Left lung (tissue), 10 donors: Measurements from ENCODE around the gene DUSP23. TPM values are rescaled to one million over a fixed set of nuclear protein-coding genes. Genes with fewer than 3 reads are reported as not detected.
A peak's percentile ranks its signal among the peaks of the same experiment; 100 is the strongest.

Experiments used
- ATAC-seq: fragments of 200-7000 bp; cut with Tn5 transposase; one replicate; pipeline ENCODE4 v1.9.1; 2020; ENCODE audit warnings: moderate library complexity
- DNase-seq, 4 donors: peaks; one replicate each; pipeline ENCODE4 v3.0.0-alpha.2; 2013 to 2020
- H3K27ac ChIP-seq, 2 donors: fragments of 200-600 bp; sonication (generic) in 1 of 2; one replicate each; pipeline versions ENCODE4 v1.5.0 to v1.8.0; 2020 to 2021
- H3K27me3 ChIP-seq, 2 donors: fragments of 200-600 bp; sonication (generic) in 1 of 2; one replicate each; pipeline versions ENCODE4 v1.5.0 to v1.8.0; 2020 to 2021
- H3K36me3 ChIP-seq, 2 donors: fragments of 200-600 bp; sonication (generic) in 1 of 2; one replicate each; pipeline versions ENCODE4 v1.5.0 to v1.8.0; 2020 to 2021
- H3K4me1 ChIP-seq, 2 donors: fragments of 200-600 bp; one replicate each; pipeline ENCODE4 v1.8.0; 2021
- H3K4me3 ChIP-seq, 2 donors: fragments of 200-600 bp; sonication (generic) in 1 of 2; one replicate each; pipeline versions ENCODE4 v1.5.0 to v1.8.0; 2020 to 2021; ENCODE audit warnings: mild to moderate bottlenecking in 1 of 2
- H3K9me3 ChIP-seq, 2 donors: fragments of 200-600 bp; sonication (generic) in 1 of 2; one replicate each; pipeline versions ENCODE4 v1.5.0 to v1.8.0; 2020 to 2021
- intact Hi-C, 2 donors: fragments of 100-400 bp; cut with DNase I; formaldehyde crosslinking; loops; one replicate each; pipeline versions ENCODE4 v1.11.2 to v1.14.2; 2022
- polyA plus RNA-seq, 6 donors: library from polyadenylated mRNA; unstranded; fragments of 120-200 nt; gene quantifications; one replicate each; pipeline ENCODE4 v1.2.1, GENCODE V29; 2013; ENCODE audit not compliant: insufficient read length in 6 of 6
- total RNA-seq, 2 donors: library from RNA; stranded (reverse); fragmentation: NEBNext Ultra II Directional; extraction: Animal tissue kit (Norgen Biotek cat#: 25700); gene quantifications; one replicate each; pipeline ENCODE4 v1.2.1, GENCODE V29; 2021
- TF ChIP-seq, protein P1 (sequence below), 2 donors: fragments of 200-600 bp; sonication (generic) in 1 of 2; IDR thresholded peaks; one replicate each; pipeline versions ENCODE4 v1.5.0 to v1.8.0; 2021; ENCODE audit warnings: antibody characterized with exemption in 2 of 2
- donor health status: DM: no; HTN: yes; CAD: no.
- donor health status: DM: no; HTN: no; CAD: no.

The DUSP23 gene
- total and polyA plus RNA-seq, 8 donors: 10.1 to 56.4 (median 15.4) TPM

DNA sequence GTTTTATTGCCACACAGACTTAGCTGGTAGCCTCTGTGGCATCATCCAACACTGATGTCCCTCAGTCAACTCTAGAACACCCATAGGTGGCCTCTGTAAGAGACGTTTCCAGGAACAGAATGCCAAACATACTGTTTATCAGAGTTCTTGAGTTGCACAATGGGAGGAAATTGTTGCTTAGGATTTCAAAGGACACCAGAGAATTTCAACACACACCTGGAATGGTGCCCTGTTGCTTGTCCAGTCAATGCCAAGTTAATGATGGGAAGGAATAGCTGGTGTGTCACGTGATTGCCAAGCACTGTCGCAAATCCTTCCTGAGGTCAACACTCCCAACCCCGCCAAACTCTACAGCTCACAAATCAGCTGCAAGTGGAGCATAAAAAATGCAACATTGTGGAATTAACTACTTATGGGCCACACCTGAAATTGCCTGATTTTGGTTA lies 28.6 kb upstream of the DUSP23 start:
- Histone ChIP-seq H3K4me1 (peaks cover 3 to 41% of the 10 kb centered on the region in 2 donors), H3K27me3 (no peaks in the 10 kb centered on the region), H3K4me3 (no peak overlapping the region), H3K27ac (peak overlapping the region; percentile 41 to 67), H3K36me3 (no peaks in the 10 kb centered on the region), H3K9me3 (no peaks in the 10 kb centered on the region)
- peak; percentile 88 for ATAC-seq
- peak in 2 of 4 donors; percentile 9 to 75 for DNase-seq
- intact Hi-C loops: no loop called here
- TF ChIP-seq, protein P1, sequence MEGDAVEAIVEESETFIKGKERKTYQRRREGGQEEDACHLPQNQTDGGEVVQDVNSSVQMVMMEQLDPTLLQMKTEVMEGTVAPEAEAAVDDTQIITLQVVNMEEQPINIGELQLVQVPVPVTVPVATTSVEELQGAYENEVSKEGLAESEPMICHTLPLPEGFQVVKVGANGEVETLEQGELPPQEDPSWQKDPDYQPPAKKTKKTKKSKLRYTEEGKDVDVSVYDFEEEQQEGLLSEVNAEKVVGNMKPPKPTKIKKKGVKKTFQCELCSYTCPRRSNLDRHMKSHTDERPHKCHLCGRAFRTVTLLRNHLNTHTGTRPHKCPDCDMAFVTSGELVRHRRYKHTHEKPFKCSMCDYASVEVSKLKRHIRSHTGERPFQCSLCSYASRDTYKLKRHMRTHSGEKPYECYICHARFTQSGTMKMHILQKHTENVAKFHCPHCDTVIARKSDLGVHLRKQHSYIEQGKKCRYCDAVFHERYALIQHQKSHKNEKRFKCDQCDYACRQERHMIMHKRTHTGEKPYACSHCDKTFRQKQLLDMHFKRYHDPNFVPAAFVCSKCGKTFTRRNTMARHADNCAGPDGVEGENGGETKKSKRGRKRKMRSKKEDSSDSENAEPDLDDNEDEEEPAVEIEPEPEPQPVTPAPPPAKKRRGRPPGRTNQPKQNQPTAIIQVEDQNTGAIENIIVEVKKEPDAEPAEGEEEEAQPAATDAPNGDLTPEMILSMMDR (IDR thresholded peaks at IDR 0.05): no peak

DNA sequence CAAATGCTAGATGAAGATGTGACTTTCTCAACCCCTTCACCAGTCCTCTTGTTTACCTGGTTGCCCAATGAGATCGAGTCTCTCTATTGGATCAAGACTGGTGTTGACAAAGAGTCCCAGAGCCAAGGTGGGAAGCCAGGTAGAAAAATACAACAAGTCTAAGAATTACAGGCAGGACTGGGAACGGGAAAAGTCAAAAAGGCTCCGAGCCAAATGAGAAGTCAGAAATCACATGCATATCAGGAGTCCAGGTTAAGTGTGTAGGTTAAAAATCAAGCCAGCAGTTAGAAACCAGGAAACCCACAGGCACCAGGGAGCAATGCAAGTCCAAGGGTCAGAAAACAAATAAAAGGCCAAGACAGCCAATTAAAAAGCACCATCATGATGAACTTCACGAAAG lies 27.4 kb upstream of the DUSP23 start:
- no peaks in the 10 kb centered on the region for H3K36me3 ChIP-seq
- H3K27me3 ChIP-seq: no peaks in the 10 kb centered on the region
- peak overlapping the region in 1 of 2 donors; percentile 67 for H3K27ac ChIP-seq
- H3K9me3 ChIP-seq: no peaks in the 10 kb centered on the region
- ATAC-seq (no peak), DNase-seq (no peak)
- H3K4me3 ChIP-seq: no peak overlapping the region
- H3K4me1 ChIP-seq: peaks cover 3 to 41% of the 10 kb centered on the region in 2 donors
- TF ChIP-seq, protein P1 (IDR thresholded peaks at IDR 0.05): no peak
- intact Hi-C loops: no loop called here

DNA sequence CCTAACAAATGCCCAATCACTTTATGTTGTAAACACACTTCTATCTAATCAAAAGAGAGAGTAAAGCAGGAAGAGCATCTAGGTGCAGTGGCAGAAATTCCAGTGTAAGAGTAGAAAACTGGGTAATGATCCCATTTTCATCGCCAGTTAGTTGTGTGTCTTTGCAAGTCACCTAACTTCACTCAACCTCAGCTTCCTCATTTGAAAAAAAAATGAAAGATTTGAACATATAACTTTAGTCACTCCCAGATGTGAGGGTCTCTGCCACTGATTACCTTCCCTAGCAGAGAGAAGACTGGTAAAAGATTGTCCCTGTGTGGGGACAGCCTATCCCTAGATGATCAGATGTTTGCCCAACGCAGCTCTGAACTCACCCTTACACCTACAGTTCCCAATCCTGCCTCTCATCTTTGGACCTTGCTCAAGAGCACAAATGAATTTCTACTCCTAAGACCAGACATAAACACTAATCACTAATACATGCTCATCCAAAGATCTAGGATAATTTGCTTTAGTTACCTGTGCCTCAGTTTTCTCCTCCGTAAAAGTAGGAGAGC lies 25.2 kb upstream of the DUSP23 start:
- intact Hi-C loops: no loop called here
- H3K27ac ChIP-seq: no peak overlapping the region
- DNase-seq (no peak), ATAC-seq (no peak)
- H3K36me3 ChIP-seq: no peaks in the 10 kb centered on the region
- H3K9me3 ChIP-seq: no peaks in the 10 kb centered on the region
- H3K27me3 ChIP-seq: no peaks in the 10 kb centered on the region
- TF ChIP-seq, protein P1 (IDR thresholded peaks at IDR 0.05): no peak
- H3K4me3 ChIP-seq: no peak overlapping the region
- H3K4me1 ChIP-seq: peaks cover 3 to 41% of the 10 kb centered on the region in 2 donors

DNA sequence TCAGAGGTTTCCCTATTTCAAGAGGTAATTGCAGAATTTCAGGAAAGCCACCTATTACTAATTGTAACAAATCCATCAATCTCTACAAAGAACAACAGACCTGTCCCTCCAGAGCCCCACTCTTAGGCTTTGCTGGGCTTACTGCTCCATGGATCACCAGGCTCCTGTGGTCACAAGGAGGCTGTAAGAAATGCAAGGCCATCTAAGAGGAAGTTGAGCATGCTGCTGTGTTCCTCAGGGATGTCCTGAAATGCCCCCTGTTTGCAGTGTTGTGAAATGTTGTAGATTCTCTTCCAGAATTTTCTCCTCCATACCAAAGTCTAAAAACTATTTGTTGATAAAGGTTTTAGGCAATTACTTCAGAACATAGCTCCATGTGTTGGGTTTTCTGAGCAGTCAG lies 24.4 kb upstream of the DUSP23 start:
- intact Hi-C loops: no loop called here
- DNase-seq (peak in 1 of 4 donors; percentile 35), ATAC-seq (peak; percentile 57)
- Histone ChIP-seq H3K27ac (peak overlapping the region in 1 of 2 donors; percentile 16), H3K4me1 (peaks cover 3 to 36% of the 10 kb centered on the region in 2 donors), H3K27me3 (no peaks in the 10 kb centered on the region), H3K4me3 (no peak overlapping the region), H3K36me3 (no peaks in the 10 kb centered on the region), H3K9me3 (no peaks in the 10 kb centered on the region)
- TF ChIP-seq, protein P1 (IDR thresholded peaks at IDR 0.05): no peak

DNA sequence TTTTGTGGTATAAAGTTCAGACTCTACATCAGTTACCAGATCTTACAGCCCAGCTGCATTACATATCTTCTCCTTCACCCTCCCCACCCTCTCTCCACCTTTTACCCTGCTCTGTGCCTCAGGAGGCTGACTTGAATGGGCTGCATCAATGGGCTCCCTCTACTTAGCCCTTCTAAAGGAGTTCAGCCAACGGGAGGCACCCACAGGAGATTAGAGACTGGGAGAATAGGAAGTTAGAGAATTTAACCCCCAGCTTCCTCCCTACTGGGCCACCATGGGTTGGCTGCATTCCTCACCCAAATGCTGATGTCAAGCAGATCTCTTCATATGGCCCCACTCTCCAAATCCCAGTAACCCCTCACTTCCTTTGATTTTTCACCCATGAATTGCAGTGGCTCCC lies 17.1 kb upstream of the DUSP23 start:
- Histone ChIP-seq H3K36me3 (no peaks in the 10 kb centered on the region), H3K27ac (no peak overlapping the region), H3K27me3 (no peaks in the 10 kb centered on the region), H3K4me1 (no peaks in the 10 kb centered on the region), H3K4me3 (no peak overlapping the region), H3K9me3 (peaks cover 0 to 6% of the 10 kb centered on the region in 2 donors)
- TF ChIP-seq, protein P1 (IDR thresholded peaks at IDR 0.05): no peak
- ATAC-seq (no peak), DNase-seq (no peak)
- intact Hi-C loops: no loop called here
